HL-60 (cell line): ENCODE results near the gene A2M.

Experiments used
- TF ChIP-seq, protein P1 (sequence below): IDR thresholded peaks from 2 replicates; pipeline ENCODE4 v1.6.1; 2012; ENCODE audit warnings: low read depth; ENCODE audit not compliant: insufficient replicate concordance
- TF ChIP-seq, protein P2 (sequence below): IDR thresholded peaks from one replicate; pipeline ENCODE4 v1.5.1; 2011; ENCODE audit warnings: low read length, control low read depth, inconsistent platforms; ENCODE audit not compliant: insufficient read depth

DNA sequence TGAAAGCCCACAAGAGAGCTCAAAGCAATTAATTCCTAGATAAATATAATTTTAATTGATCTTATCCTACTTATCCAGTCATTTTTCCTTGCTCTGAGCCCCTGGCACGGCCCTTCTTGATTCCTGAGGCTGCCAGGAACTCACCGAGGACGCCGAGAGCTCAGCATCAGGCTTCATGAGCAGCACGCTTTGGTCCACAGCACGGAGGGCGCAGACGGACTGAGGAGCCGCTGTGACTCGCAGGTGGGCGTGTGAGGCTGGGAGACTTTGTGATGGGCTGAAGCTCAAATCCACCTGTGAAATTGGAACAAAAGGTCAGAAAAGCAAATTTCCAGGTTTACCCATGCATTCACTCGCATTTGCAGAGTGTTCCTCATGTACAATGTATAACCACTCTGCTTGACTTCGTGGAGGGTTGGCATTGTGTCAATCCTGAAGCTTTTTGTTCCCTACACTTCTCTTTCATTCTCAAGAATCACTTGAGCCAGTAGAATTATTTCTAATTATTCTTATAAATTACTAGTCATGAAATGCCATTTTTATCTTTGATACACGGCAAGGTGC is 17.2 kb downstream of the A2M start:
- TF ChIP-seq, protein P1, sequence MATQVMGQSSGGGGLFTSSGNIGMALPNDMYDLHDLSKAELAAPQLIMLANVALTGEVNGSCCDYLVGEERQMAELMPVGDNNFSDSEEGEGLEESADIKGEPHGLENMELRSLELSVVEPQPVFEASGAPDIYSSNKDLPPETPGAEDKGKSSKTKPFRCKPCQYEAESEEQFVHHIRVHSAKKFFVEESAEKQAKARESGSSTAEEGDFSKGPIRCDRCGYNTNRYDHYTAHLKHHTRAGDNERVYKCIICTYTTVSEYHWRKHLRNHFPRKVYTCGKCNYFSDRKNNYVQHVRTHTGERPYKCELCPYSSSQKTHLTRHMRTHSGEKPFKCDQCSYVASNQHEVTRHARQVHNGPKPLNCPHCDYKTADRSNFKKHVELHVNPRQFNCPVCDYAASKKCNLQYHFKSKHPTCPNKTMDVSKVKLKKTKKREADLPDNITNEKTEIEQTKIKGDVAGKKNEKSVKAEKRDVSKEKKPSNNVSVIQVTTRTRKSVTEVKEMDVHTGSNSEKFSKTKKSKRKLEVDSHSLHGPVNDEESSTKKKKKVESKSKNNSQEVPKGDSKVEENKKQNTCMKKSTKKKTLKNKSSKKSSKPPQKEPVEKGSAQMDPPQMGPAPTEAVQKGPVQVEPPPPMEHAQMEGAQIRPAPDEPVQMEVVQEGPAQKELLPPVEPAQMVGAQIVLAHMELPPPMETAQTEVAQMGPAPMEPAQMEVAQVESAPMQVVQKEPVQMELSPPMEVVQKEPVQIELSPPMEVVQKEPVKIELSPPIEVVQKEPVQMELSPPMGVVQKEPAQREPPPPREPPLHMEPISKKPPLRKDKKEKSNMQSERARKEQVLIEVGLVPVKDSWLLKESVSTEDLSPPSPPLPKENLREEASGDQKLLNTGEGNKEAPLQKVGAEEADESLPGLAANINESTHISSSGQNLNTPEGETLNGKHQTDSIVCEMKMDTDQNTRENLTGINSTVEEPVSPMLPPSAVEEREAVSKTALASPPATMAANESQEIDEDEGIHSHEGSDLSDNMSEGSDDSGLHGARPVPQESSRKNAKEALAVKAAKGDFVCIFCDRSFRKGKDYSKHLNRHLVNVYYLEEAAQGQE: no peak
- TF ChIP-seq, protein P2, sequence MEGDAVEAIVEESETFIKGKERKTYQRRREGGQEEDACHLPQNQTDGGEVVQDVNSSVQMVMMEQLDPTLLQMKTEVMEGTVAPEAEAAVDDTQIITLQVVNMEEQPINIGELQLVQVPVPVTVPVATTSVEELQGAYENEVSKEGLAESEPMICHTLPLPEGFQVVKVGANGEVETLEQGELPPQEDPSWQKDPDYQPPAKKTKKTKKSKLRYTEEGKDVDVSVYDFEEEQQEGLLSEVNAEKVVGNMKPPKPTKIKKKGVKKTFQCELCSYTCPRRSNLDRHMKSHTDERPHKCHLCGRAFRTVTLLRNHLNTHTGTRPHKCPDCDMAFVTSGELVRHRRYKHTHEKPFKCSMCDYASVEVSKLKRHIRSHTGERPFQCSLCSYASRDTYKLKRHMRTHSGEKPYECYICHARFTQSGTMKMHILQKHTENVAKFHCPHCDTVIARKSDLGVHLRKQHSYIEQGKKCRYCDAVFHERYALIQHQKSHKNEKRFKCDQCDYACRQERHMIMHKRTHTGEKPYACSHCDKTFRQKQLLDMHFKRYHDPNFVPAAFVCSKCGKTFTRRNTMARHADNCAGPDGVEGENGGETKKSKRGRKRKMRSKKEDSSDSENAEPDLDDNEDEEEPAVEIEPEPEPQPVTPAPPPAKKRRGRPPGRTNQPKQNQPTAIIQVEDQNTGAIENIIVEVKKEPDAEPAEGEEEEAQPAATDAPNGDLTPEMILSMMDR: no peak
